Breast epithelium (tissue), 4 donors: ENCODE measurements around the gene MYO9B. TPM values are rescaled to one million over a fixed set of nuclear protein-coding genes. Genes with fewer than 3 reads are reported as not detected.

ENCODE experiments used
- DNase-seq, 2 donors: peaks; one replicate each; pipeline ENCODE4 v3.0.0-alpha.2; 2019; ENCODE audit warnings: low spot score in 2 of 2
- H3K27ac ChIP-seq, 2 donors: fragments of 200-600 bp; sonication (generic) in 1 of 2; one replicate each; pipeline ENCODE4 v1.5.1; 2016 to 2019; ENCODE audit warnings: mild to moderate bottlenecking in 1 of 2
- H3K27me3 ChIP-seq, 2 donors: fragments of 200-600 bp; sonication (generic) in 1 of 2; one replicate each; pipeline versions ENCODE4 v1.5.1 to v1.6.0; 2017 to 2019; ENCODE audit warnings: control low read depth in 1 of 2, mild to moderate bottlenecking in 1 of 2
- H3K36me3 ChIP-seq: fragments of 200-600 bp; one replicate; pipeline ENCODE4 v1.5.1; 2019
- H3K4me1 ChIP-seq, 2 donors: fragments of 200-600 bp; sonication (generic); one replicate each; pipeline ENCODE4 v1.5.1; 2016 to 2019; ENCODE audit warnings: control low read depth in 1 of 2
- H3K4me3 ChIP-seq, 3 donors: fragments of 200-600 bp; sonication (generic); 1 replicate in 2 of 3; 2 replicates in 1 of 3; pipeline ENCODE4 v1.5.1; 2016 to 2019; ENCODE audit warnings: mild to moderate bottlenecking in 3 of 3, moderate library complexity in 2 of 3
- H3K9me3 ChIP-seq, 2 donors: fragments of 200-600 bp; sonication (generic) in 1 of 2; one replicate each; pipeline ENCODE4 v1.5.1; 2016 to 2019; ENCODE audit warnings: control low read depth in 1 of 2
- CTCF ChIP-seq, 3 donors: fragments of 450-650 bp; IDR thresholded peaks; one replicate each; pipeline ENCODE4 v1.5.1; 2016 to 2017; ENCODE audit warnings: antibody characterized with exemption in 3 of 3, mild to moderate bottlenecking in 3 of 3, moderate library complexity in 3 of 3
- POLR2A ChIP-seq: fragments of 450-650 bp; IDR thresholded peaks from one replicate; pipeline ENCODE4 v1.6.1; 2016; ENCODE audit warnings: antibody characterized with exemption, mild to moderate bottlenecking, moderate library complexity
- POLR2AphosphoS5 ChIP-seq, 3 donors: sonication (generic); formaldehyde crosslinking; IDR thresholded peaks; one replicate each; pipeline ENCODE4 v1.6.1; 2017; ENCODE audit warnings: antibody characterized with exemption in 3 of 3
- intact Hi-C: fragments of 100-400 bp; cut with DNase I; formaldehyde crosslinking; loops from one replicate; pipeline ENCODE4 v1.15.1; 2023; ENCODE audit warnings: low total_unique reads
- total RNA-seq, 3 donors: library from RNA; depleted of rRNA; stranded (reverse); fragments of >200 nt; gene quantifications; one replicate each; pipeline ENCODE4 v1.1.0, GENCODE V29; 2016

MYO9B gene
- total RNA-seq, 3 donors from 2014 or later, result 76.0 to 79.5 (median 77.4) TPM

DNA sequence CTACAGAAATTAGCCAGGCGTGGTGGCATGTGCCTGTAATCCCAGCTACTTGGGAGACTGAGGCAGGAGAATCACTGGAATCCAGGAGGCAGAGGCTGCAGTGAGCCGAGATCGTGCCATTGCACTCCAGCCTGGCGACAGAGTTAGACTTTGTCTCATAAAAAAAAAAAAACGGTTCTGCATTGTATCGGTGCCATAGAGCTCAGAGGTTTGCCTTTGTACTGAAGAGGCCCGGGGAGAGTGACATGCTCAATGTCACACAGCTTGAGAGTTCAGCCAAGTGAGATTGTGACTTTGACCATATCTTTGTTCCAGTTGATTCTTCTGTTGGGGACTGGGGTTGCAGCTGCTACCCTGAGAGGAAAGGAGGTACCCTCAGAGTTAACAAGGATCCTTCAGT lies 4.7 kb upstream of the MYO9B start:
- H3K27me3 ChIP-seq, result no peaks in the 10 kb centered on the region
- H3K4me3 ChIP-seq, result no peak overlapping the region
- H3K9me3 ChIP-seq, result no peaks in the 10 kb centered on the region
- intact Hi-C loops, result no loop called here
- H3K4me1 ChIP-seq, result peaks cover 4 to 6% of the 10 kb centered on the region in 2 donors
- no peak for TF ChIP-seq POLR2A
- no peak for TF ChIP-seq CTCF (IDR thresholded peaks at IDR 0.05)
- TF ChIP-seq POLR2AphosphoS5 (IDR thresholded peaks at IDR 0.05), result no peak
- H3K27ac ChIP-seq, result no peak overlapping the region
- H3K36me3 ChIP-seq, result no peaks in the 10 kb centered on the region
- no peak for DNase-seq

- Histone ChIP-seq H3K4me3 (peak overlapping the region; percentile 68 to 84 (median 74)), H3K4me1 (peaks cover 4 to 19% of the 10 kb centered on the region in 2 donors), H3K27ac (peak overlapping the region in 1 of 2 donors; percentile 85), H3K9me3 (no peaks in the 10 kb centered on the region), H3K36me3 (no peaks in the 10 kb centered on the region), H3K27me3 (no peaks in the 10 kb centered on the region)
- intact Hi-C loops, result no loop called here
- DNase-seq, result no peak
- no peak for TF ChIP-seq POLR2A
- no peak for TF ChIP-seq POLR2AphosphoS5 (IDR thresholded peaks at IDR 0.05)
- no peak for TF ChIP-seq CTCF (IDR thresholded peaks at IDR 0.05)
Observed at GRCh38 chr19:17073869-17074633, 1.5 kb upstream of the MYO9B start.

GRCh38 chr19:17074634-17075034 lies 943 bp upstream of the MYO9B start:
- no peaks in the 10 kb centered on the region for H3K27me3 ChIP-seq
- intact Hi-C loops, result no loop called here
- peaks cover 4 to 19% of the 10 kb centered on the region in 2 donors for H3K4me1 ChIP-seq
- peak overlapping the region; percentile 85 for H3K27ac ChIP-seq
- no peak for TF ChIP-seq POLR2A
- no peak for TF ChIP-seq CTCF (IDR thresholded peaks at IDR 0.05)
- TF ChIP-seq POLR2AphosphoS5 (IDR thresholded peaks at IDR 0.05), result no peak
- no peaks in the 10 kb centered on the region for H3K9me3 ChIP-seq
- H3K4me3 ChIP-seq, result peak overlapping the region; percentile 68 to 84 (median 74)
- no peaks in the 10 kb centered on the region for H3K36me3 ChIP-seq
- no peak for DNase-seq

DNA sequence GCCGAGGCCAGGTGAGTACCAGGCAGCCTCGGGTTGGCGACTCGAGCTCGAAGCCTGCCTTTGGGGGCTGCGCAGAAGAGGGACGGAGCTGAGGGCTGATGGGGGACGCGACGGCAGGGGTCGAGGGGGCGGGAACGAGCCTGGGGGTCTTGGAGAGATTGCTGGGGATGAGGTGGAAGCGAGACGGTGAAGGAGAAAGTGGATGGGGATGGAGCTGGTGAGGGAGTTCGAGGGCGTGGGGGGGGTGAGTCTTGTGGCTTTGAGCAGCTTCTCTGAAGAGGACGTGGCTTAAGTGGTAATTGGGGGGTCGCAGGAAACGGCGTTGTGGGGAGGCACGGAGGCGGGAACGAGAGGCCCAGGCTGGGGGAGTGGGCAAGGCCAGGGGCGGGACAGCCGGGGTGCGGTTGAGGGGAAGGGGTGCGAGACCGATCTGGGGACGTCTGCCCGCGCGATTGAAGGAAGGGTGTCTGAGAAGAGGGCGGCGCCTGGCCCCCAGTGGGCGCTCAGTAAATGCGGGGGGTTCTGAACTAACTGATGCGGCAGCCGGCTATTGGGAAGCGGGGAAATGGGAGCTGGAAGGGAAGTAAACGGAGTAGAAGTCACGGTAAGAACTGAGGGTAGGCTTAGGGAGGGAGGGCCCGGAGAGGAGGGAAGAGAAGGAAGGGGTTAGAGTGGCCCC lies 426 bp downstream of the MYO9B start:
- peak overlapping the region; percentile 68 to 84 (median 74) for H3K4me3 ChIP-seq
- no peaks in the 10 kb centered on the region for H3K36me3 ChIP-seq
- no peaks in the 10 kb centered on the region for H3K9me3 ChIP-seq
- peaks cover 4 to 19% of the 10 kb centered on the region in 2 donors for H3K4me1 ChIP-seq
- H3K27me3 ChIP-seq, result no peaks in the 10 kb centered on the region
- intact Hi-C loops, result no loop called here
- TF ChIP-seq POLR2A (no peak), CTCF (IDR thresholded peaks at IDR 0.05) (no peak), POLR2AphosphoS5 (IDR thresholded peaks at IDR 0.05) (no peak)
- peak overlapping the region; percentile 84 to 89 for H3K27ac ChIP-seq
- DNase-seq, result peak in 1 of 2 donors; percentile 44

DNA sequence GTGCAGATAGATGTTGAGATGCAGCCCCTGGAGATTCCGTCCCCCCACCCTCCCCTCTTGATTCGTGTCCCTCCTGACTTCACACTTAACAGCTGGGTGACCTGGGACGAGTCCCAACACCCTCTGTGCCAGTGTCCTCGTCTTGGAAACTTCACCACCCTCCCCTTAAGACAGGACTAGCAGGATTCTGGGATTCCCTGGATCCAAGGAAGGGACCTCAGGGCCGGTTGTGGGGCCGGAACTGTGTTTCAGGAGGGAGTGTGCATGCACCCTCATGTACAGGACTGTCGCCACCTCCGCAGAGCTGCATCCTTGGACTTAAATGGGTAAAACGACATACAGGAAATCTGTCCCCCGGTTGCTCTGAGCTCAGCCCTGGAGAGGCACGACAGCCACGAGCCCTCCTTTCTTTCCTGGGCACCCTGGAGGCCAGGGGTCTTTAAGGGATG lies 990 bp downstream of the MYO9B start:
- peaks cover 4 to 19% of the 10 kb centered on the region in 2 donors for H3K4me1 ChIP-seq
- TF ChIP-seq POLR2A (no peak), CTCF (IDR thresholded peaks at IDR 0.05) (no peak), POLR2AphosphoS5 (IDR thresholded peaks at IDR 0.05) (no peak)
- H3K4me3 ChIP-seq, result peak overlapping the region; percentile 68 to 84 (median 74)
- intact Hi-C loops, result no loop called here
- H3K9me3 ChIP-seq, result no peaks in the 10 kb centered on the region
- no peak for DNase-seq
- no peaks in the 10 kb centered on the region for H3K36me3 ChIP-seq
- no peaks in the 10 kb centered on the region for H3K27me3 ChIP-seq
- H3K27ac ChIP-seq, result peak overlapping the region; percentile 84 to 89
